Thyroid gland (tissue), 4 donors: ENCODE data around the gene LETM1. TPM values are rescaled to one million over a fixed set of nuclear protein-coding genes. Genes with fewer than 3 reads are reported as not detected.

Experiments used
- DNase-seq, 2 donors: peaks; one replicate each; pipeline ENCODE4 v3.0.0-alpha.2; 2019
- H3K27ac ChIP-seq, 3 donors: fragments of 200-600 bp; sonication (generic); 1 replicate in 2 of 3; 2 replicates in 1 of 3; pipeline ENCODE4 v1.5.1; 2016 to 2019; ENCODE audit warnings: mild to moderate bottlenecking in 1 of 3, moderate library complexity in 1 of 3
- H3K27me3 ChIP-seq: fragments of 200-600 bp; sonication (generic); one replicate; pipeline ENCODE4 v1.5.1; 2019
- H3K36me3 ChIP-seq, 2 donors: fragments of 200-600 bp; sonication (generic); one replicate each; pipeline ENCODE4 v1.5.1; 2016 to 2019
- H3K4me1 ChIP-seq, 2 donors: fragments of 200-600 bp; sonication (generic); one replicate each; pipeline ENCODE4 v1.5.1; 2017 to 2019
- H3K4me3 ChIP-seq, 3 donors: fragments of 200-600 bp; sonication (generic); replicated peaks in 1 of 3; 1 replicate in 2 of 3; 2 replicates in 1 of 3; pipeline ENCODE4 v1.5.1; 2016; ENCODE audit warnings: mild to moderate bottlenecking in 1 of 3
- H3K9me3 ChIP-seq: fragments of 200-600 bp; sonication (generic); one replicate; pipeline ENCODE4 v1.5.1; 2017
- CTCF ChIP-seq, 6 experiments: fragments of 200-600 bp in 3 of 6; fragments of 450-650 bp in 3 of 6; sonication (generic) in 3 of 6; IDR thresholded peaks; one replicate each; pipeline ENCODE4 v1.5.1; 2016 to 2019; ENCODE audit warnings: antibody characterized with exemption in 6 of 6, mild to moderate bottlenecking in 2 of 6, inconsistent platforms in 1 of 6, moderate library complexity in 1 of 6
- POLR2A ChIP-seq, 2 donors: fragments of 450-650 bp; IDR thresholded peaks; one replicate each; pipeline ENCODE4 v1.6.1; 2017; ENCODE audit warnings: antibody characterized with exemption in 2 of 2, mild to moderate bottlenecking in 2 of 2, moderate library complexity in 1 of 2
- WGBS, 2 donors: methylation state at CpG; one replicate each; pipeline ENCODE4 v1.1.5; 2017; 5-methylcytosine and 5-hydroxymethylcytosine counted together
- intact Hi-C: fragments of 100-400 bp; cut with DNase I; formaldehyde crosslinking; loops from one replicate; pipeline ENCODE4 v1.15.1; 2023
- total RNA-seq, 4 donors: library from RNA; depleted of rRNA; stranded (reverse); fragments of >200 nt; gene quantifications; one replicate each; pipeline ENCODE4 v1.2.3, GENCODE V29; 2016

LETM1 gene
- total RNA-seq, 4 donors from 2014 or later = 30.1 to 58.4 (median 49.0) TPM

- DNase-seq = no peak
- 96 to 100% methylated on average over 5 to 6 of the region's 11 CpGs for WGBS, 2 donors
- Histone ChIP-seq H3K9me3 (no peaks in the 10 kb centered on the region), H3K4me1 (no peaks in the 10 kb centered on the region), H3K36me3 (no peaks in the 10 kb centered on the region), H3K27me3 (no peaks in the 10 kb centered on the region), H3K27ac (no peak overlapping the region), H3K4me3 (no peak overlapping the region)
- TF ChIP-seq CTCF (IDR thresholded peaks at IDR 0.05) (no peak), POLR2A (IDR thresholded peaks at IDR 0.05) (no peak)
- intact Hi-C loops = loop anchor here (5.0 kb wide), 1 partner anchor 59 kb away; no protein-coding TSS in a partner anchor
Measured at GRCh38 chr4:1806223-1806564, 49.8 kb downstream of the LETM1 start.

GRCh38 chr4:1805493-1806222 is 50.3 kb downstream of the LETM1 start:
- H3K9me3 ChIP-seq = no peaks in the 10 kb centered on the region
- H3K4me1 ChIP-seq = no peaks in the 10 kb centered on the region
- WGBS, 2 donors = 93 to 95% methylated on average over 29 to 32 of the region's 47 CpGs
- H3K36me3 ChIP-seq = no peaks in the 10 kb centered on the region
- no peak overlapping the region for H3K27ac ChIP-seq
- H3K4me3 ChIP-seq = no peak overlapping the region
- no peaks in the 10 kb centered on the region for H3K27me3 ChIP-seq
- intact Hi-C loops = loop anchor here (5.0 kb wide), 1 partner anchor 58 kb away; no protein-coding TSS in a partner anchor
- TF ChIP-seq CTCF (IDR thresholded peaks at IDR 0.05) (no peak), POLR2A (IDR thresholded peaks at IDR 0.05) (no peak)
- DNase-seq = no peak

GRCh38 chr4:1804638-1805492 is 51.1 kb downstream of the LETM1 start:
- TF ChIP-seq CTCF (IDR thresholded peaks at IDR 0.05) (no peak), POLR2A (IDR thresholded peaks at IDR 0.05) (no peak)
- H3K4me1 ChIP-seq = no peaks in the 10 kb centered on the region
- no peak overlapping the region for H3K27ac ChIP-seq
- no peaks in the 10 kb centered on the region for H3K9me3 ChIP-seq
- no peak overlapping the region for H3K4me3 ChIP-seq
- intact Hi-C loops = loop anchor here (5.0 kb wide), 1 partner anchor 58 kb away; no protein-coding TSS in a partner anchor
- 89 to 94% methylated on average over 18 to 35 of the region's 37 CpGs for WGBS, 2 donors
- DNase-seq = no peak
- H3K27me3 ChIP-seq = no peaks in the 10 kb centered on the region
- no peaks in the 10 kb centered on the region for H3K36me3 ChIP-seq

- no peaks in the 10 kb centered on the region for H3K4me1 ChIP-seq
- no peak overlapping the region for H3K4me3 ChIP-seq
- H3K36me3 ChIP-seq = no peaks in the 10 kb centered on the region
- intact Hi-C loops = no loop called here
- H3K9me3 ChIP-seq = no peaks in the 10 kb centered on the region
- TF ChIP-seq CTCF (IDR thresholded peaks at IDR 0.05) = no peak
- TF ChIP-seq POLR2A (IDR thresholded peaks at IDR 0.05) = no peak
- H3K27ac ChIP-seq = no peak overlapping the region
- 93 to 96% methylated on average over 29 to 31 of the region's 51 CpGs for WGBS, 2 donors
- no peak for DNase-seq
- no peaks in the 10 kb centered on the region for H3K27me3 ChIP-seq
Measured at GRCh38 chr4:1803523-1804423, 52.2 kb downstream of the LETM1 start.
